ENCODE data around the gene CHFR. TPM values are rescaled to one million over a fixed set of nuclear protein-coding genes. Genes with fewer than 3 reads are reported as not detected.
"Not testable (repeated sequence)": the region's sequence is repeated elsewhere in the genome, so short reads cannot be mapped to it uniquely, and the experiment has no call there.

CHFR gene
- 10 to 100 TPM; 21.7 to 23.4 TPM for total RNA-seq
- 1 to 10 TPM; 7.0 to 7.5 TPM for polyA plus RNA-seq

- WGBS, result 2% methylated on average over 84 of the region's 84 CpGs
- H3K27me3 ChIP-seq (ENCODE audit: control insufficient read depth in 4 of 4, insufficient read depth in 4 of 4, low read length in 3 of 4), result no peaks in the 10 kb centered on the region
- peaks cover 0 to 8% (median 3%) of the 10 kb centered on the region in 4 donors for H3K4me1 ChIP-seq (ENCODE audit: control insufficient read depth in 4 of 4, insufficient read depth in 4 of 4, low read length in 3 of 4)
- peak; percentile 90 for DNase-seq (ENCODE audit: low spot score)
- peak within 1 kb of the TSS; percentile 87 to 89 for H3K27ac ChIP-seq (ENCODE audit: low read depth in 1 of 2, low read length in 2 of 2)
- peak within 1 kb of the TSS; percentile 84 to 99 (median 94) for H3K4me3 ChIP-seq (ENCODE audit: low read depth in 1 of 3, low read length in 3 of 3)
- peaks cover 0 to 11% (median 4%) of the 10 kb centered on the region in 4 donors for H3K9me3 ChIP-seq (ENCODE audit: control insufficient read depth in 4 of 4, low read length in 3 of 4)
- H3K36me3 ChIP-seq (ENCODE audit: control insufficient read depth in 4 of 4, insufficient read depth in 3 of 4, low read depth in 1 of 4, low read length in 3 of 4), result peaks cover 0 to 2% (median under 1%) of the 10 kb centered on the region in 4 donors
- peak within 1 kb of the TSS; percentile 68 to 75 for H3K9ac ChIP-seq (ENCODE audit: low read depth in 1 of 2, low read length in 2 of 2)
- peak; percentile 93 for TF ChIP-seq MAX (IDR thresholded peaks at IDR 0.05)
- no peak for TF ChIP-seq REST (IDR thresholded peaks at IDR 0.05)
- peak; percentile 75 to 91 for TF ChIP-seq GABPA (IDR thresholded peaks at IDR 0.05 in 1 of 2, conservative IDR thresholded peaks at IDR 0.05 in 1 of 2)
- TF ChIP-seq NR2F2 (IDR thresholded peaks at IDR 0.05), result peak; percentile 71
- peak in 1 of 2 donors; percentile 56 for TF ChIP-seq EGR1 (IDR thresholded peaks at IDR 0.05; ENCODE audit: low read depth in 2 of 2)
- peak; percentile 99 for TF ChIP-seq YY1 (IDR thresholded peaks at IDR 0.05)
- TF ChIP-seq FOXA2 (IDR thresholded peaks at IDR 0.05), result no peak
- TF ChIP-seq SP1 (IDR thresholded peaks at IDR 0.05), result peak; percentile 64
- no peak for TF ChIP-seq JUND (IDR thresholded peaks at IDR 0.05)
- TF ChIP-seq HNF4G (IDR thresholded peaks at IDR 0.05), result no peak
- peak; percentile 36 to 41 for TF ChIP-seq RXRA (IDR thresholded peaks at IDR 0.05)
- peak; percentile 73 for TF ChIP-seq TAF1 (conservative IDR thresholded peaks at IDR 0.05)
- TF ChIP-seq ZBTB33 (IDR thresholded peaks at IDR 0.05), result peak; percentile 95
- TF ChIP-seq CTCF (IDR thresholded peaks at IDR 0.05; ENCODE audit: low read depth, low read length, missing input control), result no peak
- peak; percentile 5 to 29 for TF ChIP-seq RAD21 (IDR thresholded peaks at IDR 0.05)
- TF ChIP-seq FOXA1 (IDR thresholded peaks at IDR 0.05), result no peak
- peak in 1 of 2 donors; percentile 4 for TF ChIP-seq HNF4A (conservative IDR thresholded peaks at IDR 0.05)
- no peak for TF ChIP-seq ATF3 (IDR thresholded peaks at IDR 0.05)
These were observed at the start of gene CHFR for GRCh38 chr12:132887513-132888351. Gene CHFR (minus strand): TSS chr12:132887605. CDS start chr12:132887328, 277 bp downstream.

GRCh38 chr12:132936921-132937320 is 49.5 kb upstream of the CHFR start:
- H3K4me3 ChIP-seq (ENCODE audit: low read depth in 1 of 3, low read length in 3 of 3); H3K4me1 ChIP-seq (ENCODE audit: control insufficient read depth in 4 of 4, insufficient read depth in 4 of 4, low read length in 3 of 4); H3K27me3 ChIP-seq (ENCODE audit: control insufficient read depth in 4 of 4, insufficient read depth in 4 of 4, low read length in 3 of 4); H3K27ac ChIP-seq (ENCODE audit: low read depth in 1 of 2, low read length in 2 of 2); DNase-seq (ENCODE audit: low spot score); H3K9ac ChIP-seq (ENCODE audit: low read depth in 1 of 2, low read length in 2 of 2): not testable (repeated sequence)
- Histone ChIP-seq H3K36me3 (ENCODE audit: control insufficient read depth in 4 of 4, insufficient read depth in 3 of 4, low read depth in 1 of 4, low read length in 3 of 4) (peaks cover 0 to 22% (median 13%) of the 10 kb centered on the region in 4 donors), H3K9me3 (ENCODE audit: control insufficient read depth in 4 of 4, low read length in 3 of 4) (peaks cover 31 to 61% (median 43%) of the 10 kb centered on the region in 4 donors)
- 97% methylated on average over 8 of the region's 8 CpGs for WGBS
